ENCODE measurements around the gene ATP6V1F. TPM values are rescaled to one million over a fixed set of nuclear protein-coding genes. Genes with fewer than 3 reads are reported as not detected.

Gene ATP6V1F
- total RNA-seq (2014; rRNA removed; shearing (Covaris generic)) = 221 and 246 TPM in 2 replicates

- in situ Hi-C loops (cut with HindIII; ENCODE audit: low sequenced_read_pairs) = no loop called here
- DNase-seq (ENCODE audit: low spot score) = peak; percentile 97
These were observed at the start of gene ATP6V1F for GRCh38 chr7:128862571-128863432. Gene ATP6V1F (plus strand): TSS chr7:128862856. CDS start chr7:128862905, 49 bp downstream.

- in situ Hi-C loops (cut with HindIII; ENCODE audit: low sequenced_read_pairs) = no loop called here
- no peak for DNase-seq (ENCODE audit: low spot score)
These were observed 48.2 kb upstream of the ATP6V1F start for GRCh38 chr7:128814499-128814898.

GRCh38 chr7:128815289-128815942, 47.2 kb upstream of the ATP6V1F start:
- in situ Hi-C loops (cut with HindIII; ENCODE audit: low sequenced_read_pairs) = no loop called here
- no peak for DNase-seq (ENCODE audit: low spot score)

GRCh38 chr7:128818694-128819093, 44.0 kb upstream of the ATP6V1F start:
- in situ Hi-C loops (cut with HindIII; ENCODE audit: low sequenced_read_pairs) = no loop called here
- no peak for DNase-seq (ENCODE audit: low spot score)

- no peak for DNase-seq (ENCODE audit: low spot score)
- in situ Hi-C loops (cut with HindIII; ENCODE audit: low sequenced_read_pairs) = no loop called here
These were observed 40.9 kb upstream of the ATP6V1F start for GRCh38 chr7:128821724-128822123.

GRCh38 chr7:128826512-128826911, 36.1 kb upstream of the ATP6V1F start:
- in situ Hi-C loops (cut with HindIII; ENCODE audit: low sequenced_read_pairs) = no loop called here
- DNase-seq (ENCODE audit: low spot score) = no peak

GRCh38 chr7:128826916-128827247, 35.8 kb upstream of the ATP6V1F start:
- in situ Hi-C loops (cut with HindIII; ENCODE audit: low sequenced_read_pairs) = no loop called here
- no peak for DNase-seq (ENCODE audit: low spot score)

- in situ Hi-C loops (cut with HindIII; ENCODE audit: low sequenced_read_pairs) = no loop called here
- DNase-seq (ENCODE audit: low spot score) = no peak
These were observed 35.3 kb upstream of the ATP6V1F start for GRCh38 chr7:128827248-128827958.

GRCh38 chr7:128827971-128828711, 34.5 kb upstream of the ATP6V1F start:
- in situ Hi-C loops (cut with HindIII; ENCODE audit: low sequenced_read_pairs) = no loop called here
- no peak for DNase-seq (ENCODE audit: low spot score)

GRCh38 chr7:128829391-128830166, 33.1 kb upstream of the ATP6V1F start:
- no peak for DNase-seq (ENCODE audit: low spot score)
- in situ Hi-C loops (cut with HindIII; ENCODE audit: low sequenced_read_pairs) = no loop called here

GRCh38 chr7:128830231-128831177, 32.2 kb upstream of the ATP6V1F start, which contains the start of gene FLNC:
Gene FLNC (plus strand): TSS chr7:128830406. CDS start chr7:128830638, 232 bp downstream.
- no peak for DNase-seq (ENCODE audit: low spot score)
- in situ Hi-C loops (cut with HindIII; ENCODE audit: low sequenced_read_pairs) = no loop called here

- peak; percentile 40 for DNase-seq (ENCODE audit: low spot score)
- in situ Hi-C loops (cut with HindIII; ENCODE audit: low sequenced_read_pairs) = no loop called here
These were observed 31.3 kb upstream of the ATP6V1F start for GRCh38 chr7:128831178-128831993.

GRCh38 chr7:128831994-128832879, 30.4 kb upstream of the ATP6V1F start:
- DNase-seq (ENCODE audit: low spot score) = no peak
- in situ Hi-C loops (cut with HindIII; ENCODE audit: low sequenced_read_pairs) = no loop called here

GRCh38 chr7:128832880-128833147, 29.8 kb upstream of the ATP6V1F start:
- in situ Hi-C loops (cut with HindIII; ENCODE audit: low sequenced_read_pairs) = no loop called here
- no peak for DNase-seq (ENCODE audit: low spot score)

GRCh38 chr7:128833148-128833945, 29.3 kb upstream of the ATP6V1F start:
- in situ Hi-C loops (cut with HindIII; ENCODE audit: low sequenced_read_pairs) = no loop called here
- DNase-seq (ENCODE audit: low spot score) = no peak
